Smooth muscle cell (in vitro differentiated cells): ENCODE measurements around the gene WDFY4. TPM values are rescaled to one million over a fixed set of nuclear protein-coding genes. Genes with fewer than 3 reads are reported as not detected.

ENCODE experiments used
- DNase-seq: peaks from one replicate; lab custom pipeline; 2025; ENCODE audit not compliant: unreplicated experiment; lab: John Stamatoyannopoulos, UW
- H2AFZ ChIP-seq: fragments of 200-600 bp; sonication (generic); 2 replicates; pipeline ENCODE4 v1.6.0; 2016; ENCODE audit warnings: antibody characterized with exemption, low read depth, mild to moderate bottlenecking
- H3F3A ChIP-seq: fragments of 200-600 bp; sonication (generic); 2 replicates; pipeline ENCODE4 v1.6.0; 2017; ENCODE audit warnings: antibody characterized with exemption, low read depth
- H3K27ac ChIP-seq: fragments of 200-600 bp; sonication (generic); 2 replicates; pipeline ENCODE4 v1.5.1; 2016; ENCODE audit warnings: low read depth, mild to moderate bottlenecking
- H3K27me3 ChIP-seq: fragments of 200-600 bp; sonication (generic); 2 replicates; pipeline ENCODE4 v1.6.1; 2016; ENCODE audit warnings: low read depth, mild to moderate bottlenecking
- H3K36me3 ChIP-seq: fragments of 200-600 bp; sonication (generic); 2 replicates; pipeline ENCODE4 v1.5.1; 2016; ENCODE audit warnings: low read depth
- H3K4me1 ChIP-seq: fragments of 200-600 bp; sonication (generic); 2 replicates; pipeline ENCODE4 v1.5.1; 2016; ENCODE audit warnings: low read depth
- H3K4me2 ChIP-seq: fragments of 200-600 bp; sonication (generic); 2 replicates; pipeline ENCODE4 v1.6.0; 2016; ENCODE audit warnings: mild to moderate bottlenecking
- H3K4me3 ChIP-seq: fragments of 200-600 bp; sonication (generic); 2 replicates; pipeline ENCODE4 v1.5.1; 2016; ENCODE audit warnings: mild to moderate bottlenecking
- H3K79me2 ChIP-seq: fragments of 200-600 bp; sonication (generic); 2 replicates; pipeline ENCODE4 v1.6.0; 2016; ENCODE audit warnings: low read depth, mild to moderate bottlenecking
- H3K9ac ChIP-seq: fragments of 200-600 bp; sonication (generic); 2 replicates; pipeline ENCODE4 v1.6.0; 2016; ENCODE audit warnings: low read depth
- H3K9me3 ChIP-seq: fragments of 200-600 bp; sonication (generic); replicated peaks from 2 replicates; pipeline ENCODE4 v1.5.1; 2016; ENCODE audit warnings: low read depth
- H4K20me1 ChIP-seq: fragments of 200-600 bp; sonication (generic); 2 replicates; pipeline ENCODE4 v1.6.0; 2016; ENCODE audit warnings: low read depth
- CTCF ChIP-seq: fragments of 200-600 bp; sonication (generic); IDR thresholded peaks from 2 replicates; pipeline ENCODE4 v1.5.1; 2017; ENCODE audit warnings: borderline replicate concordance, mild to moderate bottlenecking, antibody characterized with exemption; ENCODE audit not compliant: insufficient read depth, poor library complexity, severe bottlenecking
- WGBS: methylation state at CpG from one replicate; pipeline ENCODE4 v1.1.7; 2016; ENCODE audit warnings: low lambda C conversion rate; 5-methylcytosine and 5-hydroxymethylcytosine counted together
- polyA plus RNA-seq: library from polyadenylated mRNA; unstranded; fragments of >200 nt; fragmentation: Nextera tagmentation; extraction: Ambion mirVana; gene quantifications from 2 replicates; pipeline ENCODE4 v1.2.1, GENCODE V29; 2016
- total RNA-seq: library from RNA; depleted of rRNA; stranded (reverse); fragments of >200 nt; gene quantifications from 2 replicates; pipeline ENCODE4 v1.2.3, GENCODE V29; 2014

WDFY4 gene
- total and polyA plus RNA-seq, 2 experiments from 2014 or later: not detected

- Histone ChIP-seq H3K4me3 (no peak overlapping the region), H3K4me1 (no peaks in the 10 kb centered on the region), H3K4me2 (no peak overlapping the region), H3K27me3 (peaks cover 13% of the 10 kb centered on the region), H3K27ac (no peak overlapping the region), H3K36me3 (no peaks in the 10 kb centered on the region), H3K9me3 (no peaks in the 10 kb centered on the region), H3F3A (no peaks in the 10 kb centered on the region), H4K20me1 (no peaks in the 10 kb centered on the region), H3K79me2 (no peaks in the 10 kb centered on the region), H3K9ac (no peak overlapping the region), H2AFZ (no peak overlapping the region)
- TF ChIP-seq CTCF: no peak
- WGBS: 78% methylated on average over 4 of the region's 4 CpGs
- no peak for DNase-seq
These were observed 11.8 kb downstream of the WDFY4 start for GRCh38 chr10:48696535-48696873.

- TF ChIP-seq CTCF: no peak
- no peak overlapping the region for H2AFZ ChIP-seq
- H3K36me3 ChIP-seq: no peaks in the 10 kb centered on the region
- H3K4me2 ChIP-seq: no peak overlapping the region
- 86% methylated on average over 5 of the region's 5 CpGs for WGBS
- H3K9ac ChIP-seq: no peak overlapping the region
- H4K20me1 ChIP-seq: no peaks in the 10 kb centered on the region
- DNase-seq: no peak
- no peak overlapping the region for H3K4me3 ChIP-seq
- no peak overlapping the region for H3K27ac ChIP-seq
- no peaks in the 10 kb centered on the region for H3K79me2 ChIP-seq
- no peaks in the 10 kb centered on the region for H3K9me3 ChIP-seq
- no peaks in the 10 kb centered on the region for H3F3A ChIP-seq
- H3K4me1 ChIP-seq: no peaks in the 10 kb centered on the region
- peaks cover 13% of the 10 kb centered on the region for H3K27me3 ChIP-seq
These were observed 12.4 kb downstream of the WDFY4 start for GRCh38 chr10:48697091-48697490.

- H3K36me3 ChIP-seq: no peaks in the 10 kb centered on the region
- no peak for DNase-seq
- TF ChIP-seq CTCF: no peak
- no peak overlapping the region for H3K4me2 ChIP-seq
- H3K9me3 ChIP-seq: no peaks in the 10 kb centered on the region
- H4K20me1 ChIP-seq: no peaks in the 10 kb centered on the region
- 90% methylated on average over 19 of the region's 19 CpGs for WGBS
- H3K79me2 ChIP-seq: no peaks in the 10 kb centered on the region
- H3F3A ChIP-seq: no peaks in the 10 kb centered on the region
- H3K27me3 ChIP-seq: peaks cover 13% of the 10 kb centered on the region
- H3K9ac ChIP-seq: no peak overlapping the region
- H3K4me1 ChIP-seq: no peaks in the 10 kb centered on the region
- H3K4me3 ChIP-seq: no peak overlapping the region
- no peak overlapping the region for H2AFZ ChIP-seq
- no peak overlapping the region for H3K27ac ChIP-seq
These were observed 13.4 kb downstream of the WDFY4 start for GRCh38 chr10:48697821-48698764.
